GM19193 (cell line): ENCODE data around the gene TOB1.

Experiments
- POLR2A ChIP-seq: IDR thresholded peaks from 4 replicates; pipeline ENCODE4 v1.6.1; 2011; ENCODE audit not compliant: insufficient read depth, insufficient read length; ENCODE audit errors: extremely low read depth

The TOB1 gene

GRCh38 chr17:50902372-50903353 lies 36.5 kb upstream of the TOB1 start:
- TF ChIP-seq POLR2A = no peak

- TF ChIP-seq POLR2A = no peak
Observed at GRCh38 chr17:50900383-50900892, 34.3 kb upstream of the TOB1 start.

- TF ChIP-seq POLR2A = no peak
Observed at GRCh38 chr17:50899559-50900319, 33.6 kb upstream of the TOB1 start.

- no peak for TF ChIP-seq POLR2A
Observed at GRCh38 chr17:50899005-50899460, 32.9 kb upstream of the TOB1 start.

- TF ChIP-seq POLR2A = no peak
Observed at GRCh38 chr17:50898369-50899004, 32.3 kb upstream of the TOB1 start.

- TF ChIP-seq POLR2A = no peak
Observed at GRCh38 chr17:50893183-50893993, 27.2 kb upstream of the TOB1 start.

GRCh38 chr17:50892101-50892776 lies 26.1 kb upstream of the TOB1 start:
- TF ChIP-seq POLR2A = no peak

- no peak for TF ChIP-seq POLR2A
Observed at GRCh38 chr17:50891577-50891989, 25.4 kb upstream of the TOB1 start.

- TF ChIP-seq POLR2A = no peak
Observed at GRCh38 chr17:50890675-50891516, 24.7 kb upstream of the TOB1 start.

- no peak for TF ChIP-seq POLR2A
Observed at GRCh38 chr17:50889528-50890118, 23.5 kb upstream of the TOB1 start.

- TF ChIP-seq POLR2A = no peak
Observed at GRCh38 chr17:50887705-50888245, 21.6 kb upstream of the TOB1 start.
